Esophagus muscularis mucosa (tissue), 3 donors: ENCODE results near the gene MR1.

Experiments used
- CTCF ChIP-seq, 3 experiments: fragments of 200-600 bp in 2 of 3; fragments of 450-650 bp in 1 of 3; sonication (generic) in 2 of 3; IDR thresholded peaks; one replicate each; pipeline ENCODE4 v1.5.1; 2017 to 2019; ENCODE audit warnings: antibody characterized with exemption in 3 of 3, mild to moderate bottlenecking in 2 of 3, moderate library complexity in 1 of 3
- POLR2A ChIP-seq: fragments of 450-650 bp; IDR thresholded peaks from one replicate; pipeline ENCODE4 v1.6.1; 2017; ENCODE audit warnings: antibody characterized with exemption, moderate library complexity, mild to moderate bottlenecking, low read depth
- POLR2AphosphoS5 ChIP-seq, 2 donors: sonication (generic); formaldehyde crosslinking; IDR thresholded peaks; one replicate each; pipeline ENCODE4 v1.6.1; 2017; ENCODE audit warnings: antibody characterized with exemption in 2 of 2

GRCh38 chr1:181011301-181012202 lies 22.2 kb upstream of the MR1 start:
- TF ChIP-seq CTCF (IDR thresholded peaks at IDR 0.05): no peak
- no peak for TF ChIP-seq POLR2A
- TF ChIP-seq POLR2AphosphoS5 (IDR thresholded peaks at IDR 0.05): no peak
